Thyroid gland (tissue), 4 donors: ENCODE results near the gene SEMA3C.

Source experiments
- CTCF ChIP-seq, 6 experiments: fragments of 200-600 bp in 3 of 6; fragments of 450-650 bp in 3 of 6; sonication (generic) in 3 of 6; IDR thresholded peaks; one replicate each; pipeline ENCODE4 v1.5.1; 2016 to 2019; ENCODE audit warnings: antibody characterized with exemption in 6 of 6, mild to moderate bottlenecking in 2 of 6, inconsistent platforms in 1 of 6, moderate library complexity in 1 of 6
- POLR2A ChIP-seq, 2 donors: fragments of 450-650 bp; IDR thresholded peaks; one replicate each; pipeline ENCODE4 v1.6.1; 2017; ENCODE audit warnings: antibody characterized with exemption in 2 of 2, mild to moderate bottlenecking in 2 of 2, moderate library complexity in 1 of 2

DNA sequence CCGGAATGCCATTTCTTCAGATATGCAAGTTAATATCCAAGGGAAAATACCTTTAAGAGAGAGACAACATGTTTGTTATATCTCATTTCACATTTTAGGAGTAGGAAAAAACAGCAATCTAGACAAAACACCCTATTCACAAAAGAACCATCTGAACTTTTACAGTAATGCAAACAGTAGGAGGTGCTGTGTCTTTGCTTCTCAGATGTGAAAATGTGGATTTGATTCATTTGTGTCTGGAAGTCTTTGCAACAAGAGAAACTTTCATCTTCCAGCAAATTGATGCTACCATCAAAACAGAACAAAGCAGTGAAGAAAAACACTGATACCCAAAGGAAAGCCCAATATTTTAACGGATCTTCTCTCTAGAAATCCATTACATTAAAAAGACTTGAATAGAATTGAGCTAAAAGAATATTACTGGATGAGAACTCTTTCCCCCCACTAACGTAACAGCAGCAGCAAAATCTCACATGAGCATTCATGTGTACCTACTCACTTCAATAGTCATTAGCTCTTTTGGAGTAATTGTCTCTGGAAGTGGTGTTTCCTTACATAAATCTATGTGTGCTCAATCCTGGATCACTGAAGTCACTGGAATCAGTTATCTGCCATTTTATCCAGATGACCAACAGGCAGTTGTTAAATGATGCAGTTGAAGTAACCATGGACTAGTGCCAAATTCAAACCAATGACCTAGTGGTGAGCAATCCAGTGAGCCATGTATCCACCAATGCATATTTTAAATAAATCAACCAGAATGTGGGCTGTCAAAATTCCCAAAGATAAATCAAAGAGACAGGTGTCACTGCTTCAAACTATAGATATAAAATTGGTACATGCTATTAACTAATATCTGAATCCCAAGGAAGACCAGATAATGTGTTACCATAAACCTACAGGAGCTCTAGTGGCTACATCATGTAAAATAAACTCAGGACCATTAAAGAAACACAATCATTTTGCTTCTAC is 1.8 kb downstream of the SEMA3C start:
- peak in 3 of 6 experiments; percentile 25 to 31 (median 27) for TF ChIP-seq CTCF (IDR thresholded peaks at IDR 0.05)
- no peak for TF ChIP-seq POLR2A (IDR thresholded peaks at IDR 0.05)
